HG02970 (cell line): Measurements from ENCODE around the gene DYRK3.
"Not testable (repeated sequence)": the region's sequence is repeated elsewhere in the genome, so short reads cannot be mapped to it uniquely, and the experiment has no call there.

Experiments used
- ATAC-seq: cut with Tn5 transposase; IDR thresholded peaks from one replicate; pipeline ENCODE4 v1.9.1; 2021; ENCODE audit warnings: mild to moderate bottlenecking, moderate library complexity, moderate number of reproducible peaks; ENCODE audit not compliant: unreplicated experiment, low FRiP score

Gene DYRK3

GRCh38 chr1:206628916-206629315 lies 6.4 kb upstream of the DYRK3 start:
- no peak for ATAC-seq

GRCh38 chr1:206631085-206631509 lies 4.2 kb upstream of the DYRK3 start:
- no peak for ATAC-seq

- no peak for ATAC-seq
Measured at GRCh38 chr1:206633708-206634121, 1.6 kb upstream of the DYRK3 start.

GRCh38 chr1:206634365-206635079 lies 814 bp upstream of the DYRK3 start:
- ATAC-seq, result no peak

GRCh38 chr1:206635978-206636345 lies 626 bp downstream of the DYRK3 start:
- ATAC-seq, result no peak

- ATAC-seq, result no peak
Measured at GRCh38 chr1:206636671-206637070, 1.3 kb downstream of the DYRK3 start.

GRCh38 chr1:206637605-206638004 lies 2.3 kb downstream of the DYRK3 start:
- ATAC-seq, result no peak

GRCh38 chr1:206642074-206642473 lies 6.7 kb downstream of the DYRK3 start:
- ATAC-seq, result not testable (repeated sequence)

GRCh38 chr1:206643118-206643698 lies 7.9 kb downstream of the DYRK3 start:
- no peak for ATAC-seq

- no peak for ATAC-seq
Measured at GRCh38 chr1:206646504-206646903, 11.2 kb downstream of the DYRK3 start.

GRCh38 chr1:206647224-206647623 lies 11.9 kb downstream of the DYRK3 start:
- ATAC-seq, result no peak

- no peak for ATAC-seq
Measured at GRCh38 chr1:206649261-206649921, 14.1 kb downstream of the DYRK3 start.

GRCh38 chr1:206651014-206651413 lies 15.7 kb downstream of the DYRK3 start:
- no peak for ATAC-seq

- ATAC-seq, result no peak
Measured at GRCh38 chr1:206651958-206652890, 16.9 kb downstream of the DYRK3 start.

- ATAC-seq, result no peak
Measured at GRCh38 chr1:206653715-206654459, 18.6 kb downstream of the DYRK3 start.

- ATAC-seq, result no peak
Measured at GRCh38 chr1:206654828-206655227, 19.5 kb downstream of the DYRK3 start.

GRCh38 chr1:206655471-206655882 lies 20.1 kb downstream of the DYRK3 start:
- no peak for ATAC-seq

- ATAC-seq, result no peak
Measured at GRCh38 chr1:206656936-206657335, 21.6 kb downstream of the DYRK3 start.

GRCh38 chr1:206657751-206658150 lies 22.4 kb downstream of the DYRK3 start:
- no peak for ATAC-seq
